HG03196 (cell line): Measurements from ENCODE around the gene IRX4.

ENCODE experiments used
- ATAC-seq: cut with Tn5 transposase; IDR thresholded peaks from one replicate; pipeline ENCODE4 v1.9.1; 2021; ENCODE audit not compliant: unreplicated experiment

The IRX4 gene

GRCh38 chr5:1892685-1893445 is 10.1 kb upstream of the IRX4 start:
- ATAC-seq, result no peak

GRCh38 chr5:1892211-1892610 is 9.5 kb upstream of the IRX4 start:
- no peak for ATAC-seq

DNA sequence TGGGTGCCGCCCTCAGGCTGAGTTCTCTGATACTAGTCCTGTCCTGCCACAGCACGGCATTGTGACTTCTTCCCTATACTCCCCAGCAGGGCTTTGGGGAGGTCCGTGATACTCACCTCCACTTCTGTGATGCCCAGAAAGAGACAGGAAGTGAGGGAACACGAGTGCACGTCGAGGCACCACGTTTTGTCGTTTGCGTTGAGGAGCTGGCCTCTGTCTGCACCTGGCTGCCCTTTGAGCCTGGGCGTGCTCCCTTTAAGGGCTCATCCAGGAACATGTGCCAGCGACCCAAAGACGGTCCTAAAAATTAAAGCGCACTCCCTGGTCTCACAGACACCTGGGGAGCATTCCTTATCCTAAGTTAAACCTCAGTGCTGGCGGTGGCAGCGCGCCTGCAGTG is 8.7 kb upstream of the IRX4 start:
- ATAC-seq, result no peak

- no peak for ATAC-seq
Observed at GRCh38 chr5:1890296-1890695, 7.6 kb upstream of the IRX4 start.

DNA sequence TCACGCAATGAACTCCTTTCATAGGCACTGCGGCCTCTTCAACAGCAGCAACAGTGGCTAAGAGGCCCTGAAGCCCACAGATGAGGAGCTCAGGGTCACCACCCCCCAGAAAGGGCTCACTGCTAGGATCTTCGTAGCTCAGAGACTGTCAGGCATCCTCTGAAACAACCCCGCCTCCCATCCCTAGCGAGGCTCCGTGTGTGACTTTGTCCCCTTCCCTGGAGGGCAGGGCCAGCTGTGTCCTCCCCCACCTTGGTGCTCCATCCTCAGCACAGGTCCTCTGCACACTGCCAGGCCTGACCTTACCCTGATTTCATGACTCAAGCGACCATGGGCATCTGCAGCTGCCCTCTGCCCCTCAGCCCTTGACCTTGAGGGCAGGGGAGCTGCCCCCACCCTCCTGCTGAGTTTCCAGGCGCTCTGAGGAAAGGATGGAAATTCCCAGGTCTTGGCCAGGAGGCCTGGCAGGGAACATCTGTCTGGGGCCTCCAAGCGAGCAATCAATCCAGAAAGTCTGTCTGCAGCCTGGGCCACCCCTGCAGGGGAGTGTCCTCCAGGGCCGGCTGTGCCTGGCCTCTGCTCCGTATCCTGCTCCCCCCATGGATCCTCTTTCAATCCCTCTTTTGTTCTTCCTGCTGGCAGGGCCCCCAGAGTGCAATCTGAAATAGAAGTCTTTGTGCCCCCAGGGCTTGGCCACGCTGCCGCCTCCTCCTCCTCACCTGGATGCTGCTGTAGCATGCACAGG is 6.8 kb upstream of the IRX4 start:
- ATAC-seq, result no peak

DNA sequence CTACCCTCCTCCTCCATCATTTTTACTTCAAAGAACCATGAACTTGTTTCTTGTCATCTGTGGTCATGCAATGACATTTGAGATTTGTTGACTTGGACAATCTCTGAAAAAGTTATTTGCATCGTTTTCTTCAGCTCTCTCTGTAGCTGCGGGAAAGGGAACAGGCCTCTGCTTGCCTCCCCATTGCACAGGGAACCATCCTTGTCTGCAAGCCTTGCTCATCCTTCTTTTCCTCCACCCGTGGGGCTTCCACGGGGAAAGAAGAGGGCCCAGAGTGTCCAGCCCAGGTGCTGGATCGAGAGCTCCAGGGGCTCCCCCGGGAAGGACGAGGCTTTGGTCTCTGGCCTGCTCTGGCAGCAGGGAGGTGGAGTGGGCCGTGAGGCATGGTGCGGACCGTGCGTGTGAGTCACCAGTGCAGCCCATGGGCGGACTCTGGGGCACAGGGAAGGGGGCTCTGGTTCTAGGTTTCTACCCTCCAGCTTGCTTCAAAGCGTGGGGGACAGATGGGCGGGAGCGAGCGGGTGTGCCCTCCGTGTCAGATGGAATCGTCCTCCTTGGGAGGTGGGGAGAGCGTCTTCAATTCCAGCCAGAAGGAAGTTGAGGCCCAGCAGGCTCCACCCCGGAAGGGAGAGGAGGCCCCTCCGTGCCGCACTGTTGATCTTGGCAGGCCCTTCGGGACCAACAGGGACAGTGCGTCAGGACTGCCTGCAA is 6.0 kb upstream of the IRX4 start:
- ATAC-seq, result no peak

GRCh38 chr5:1887588-1888360 is 5.0 kb upstream of the IRX4 start:
- ATAC-seq, result no peak

GRCh38 chr5:1886846-1887587 is 4.3 kb upstream of the IRX4 start:
- no peak for ATAC-seq

- no peak for ATAC-seq
Observed at GRCh38 chr5:1885868-1886845, 3.4 kb upstream of the IRX4 start.

GRCh38 chr5:1885404-1885755 is 2.7 kb upstream of the IRX4 start:
- ATAC-seq, result no peak

DNA sequence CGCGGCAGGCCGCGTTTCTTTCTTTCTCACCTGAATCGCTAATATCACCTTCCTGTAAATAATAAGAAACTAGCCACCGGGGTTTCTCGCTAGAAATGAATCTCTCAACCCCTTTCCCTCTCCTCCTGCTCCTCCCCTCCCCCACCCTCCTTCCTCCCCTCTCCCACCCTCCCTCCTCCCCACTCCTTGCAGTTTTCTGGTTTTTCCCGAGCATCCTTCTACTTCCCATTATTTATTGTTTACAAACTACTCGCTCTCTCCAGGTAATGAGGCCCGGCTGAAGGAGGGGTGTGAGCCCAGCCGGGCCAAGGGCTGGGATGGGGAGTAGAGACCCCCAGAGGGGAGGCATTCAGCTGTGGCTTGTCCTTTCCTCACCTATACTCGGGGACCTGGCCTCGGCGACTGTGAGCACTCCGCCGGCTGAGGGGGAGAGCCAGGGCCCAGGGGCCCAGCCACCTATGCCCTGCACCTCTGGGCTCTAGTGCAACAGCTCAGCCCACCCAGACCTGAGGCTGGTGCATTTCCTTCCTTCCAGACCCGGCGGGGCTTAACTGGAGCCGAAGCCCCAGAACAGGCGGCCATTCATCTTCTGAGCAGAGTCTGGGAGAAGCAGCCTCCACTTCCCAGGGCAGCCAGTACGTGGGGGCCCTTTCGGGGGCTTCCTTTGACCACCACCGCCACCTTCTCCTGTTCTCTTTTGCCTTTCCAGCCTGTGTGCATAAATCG is 2.1 kb upstream of the IRX4 start:
- no peak for ATAC-seq

DNA sequence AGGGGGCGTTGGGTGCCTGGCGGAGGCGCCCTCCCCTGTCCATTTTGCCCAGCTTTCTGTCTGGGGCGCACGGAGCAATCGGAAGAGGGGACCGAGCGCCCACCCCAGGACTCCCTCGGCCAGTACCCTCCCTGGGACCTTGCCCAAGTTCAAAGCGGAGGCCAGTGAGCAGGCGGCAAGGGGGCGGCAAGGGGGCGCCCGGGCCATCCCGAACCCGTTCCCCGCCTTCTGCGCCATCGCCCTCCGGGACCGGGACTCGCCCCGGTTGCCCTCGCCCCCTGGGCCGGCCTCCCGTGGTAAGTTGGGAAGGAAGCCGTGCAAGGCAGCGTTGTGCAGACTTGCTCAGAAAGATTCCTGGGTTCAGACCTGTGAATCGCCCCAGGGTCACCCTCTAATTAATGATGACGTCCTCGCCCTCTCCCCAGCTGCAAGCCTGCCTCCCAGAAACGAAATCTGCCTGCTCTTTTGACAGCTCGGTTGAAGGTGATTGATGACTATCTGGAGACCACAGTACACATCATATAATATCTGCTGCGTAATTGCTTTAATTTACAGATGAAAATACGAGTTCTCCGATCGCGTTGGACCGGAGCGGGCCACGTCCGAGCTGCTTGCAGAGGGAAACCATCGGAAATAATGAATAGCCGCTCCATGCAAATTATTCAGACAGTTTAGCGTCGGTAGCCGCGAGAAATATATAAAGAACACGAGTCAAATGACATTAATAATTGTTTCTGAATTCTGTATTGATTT is 1.4 kb upstream of the IRX4 start:
- no peak for ATAC-seq

GRCh38 chr5:1883120-1883924 is 597 bp upstream of the IRX4 start:
- no peak for ATAC-seq

GRCh38 chr5:1881731-1882336 is 891 bp downstream of the IRX4 start:
- ATAC-seq, result no peak

DNA sequence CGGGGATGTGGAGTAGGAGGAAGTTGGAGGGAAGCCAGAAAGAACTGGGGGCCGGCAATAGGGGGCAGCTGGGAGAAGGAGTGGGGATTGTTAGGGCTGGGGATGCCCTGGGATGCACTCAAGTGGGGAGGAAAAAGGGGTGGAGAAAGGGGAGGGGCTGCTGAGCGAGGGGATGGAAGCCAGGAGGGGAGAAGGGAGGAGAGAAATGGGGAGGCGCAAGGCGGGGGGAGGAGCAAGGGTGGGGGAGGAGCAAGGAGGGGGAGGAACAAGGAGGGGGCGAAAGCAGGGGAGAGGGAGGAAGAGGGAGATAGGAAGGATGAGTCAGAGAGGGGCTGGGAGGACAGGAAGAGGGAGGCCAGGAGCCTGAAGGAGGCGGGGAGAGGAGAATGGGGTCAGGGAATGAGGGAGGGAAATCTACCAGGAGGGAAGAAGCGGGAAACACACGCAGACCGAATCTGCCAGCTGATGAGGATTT is 1.6 kb downstream of the IRX4 start:
- ATAC-seq, result no peak

DNA sequence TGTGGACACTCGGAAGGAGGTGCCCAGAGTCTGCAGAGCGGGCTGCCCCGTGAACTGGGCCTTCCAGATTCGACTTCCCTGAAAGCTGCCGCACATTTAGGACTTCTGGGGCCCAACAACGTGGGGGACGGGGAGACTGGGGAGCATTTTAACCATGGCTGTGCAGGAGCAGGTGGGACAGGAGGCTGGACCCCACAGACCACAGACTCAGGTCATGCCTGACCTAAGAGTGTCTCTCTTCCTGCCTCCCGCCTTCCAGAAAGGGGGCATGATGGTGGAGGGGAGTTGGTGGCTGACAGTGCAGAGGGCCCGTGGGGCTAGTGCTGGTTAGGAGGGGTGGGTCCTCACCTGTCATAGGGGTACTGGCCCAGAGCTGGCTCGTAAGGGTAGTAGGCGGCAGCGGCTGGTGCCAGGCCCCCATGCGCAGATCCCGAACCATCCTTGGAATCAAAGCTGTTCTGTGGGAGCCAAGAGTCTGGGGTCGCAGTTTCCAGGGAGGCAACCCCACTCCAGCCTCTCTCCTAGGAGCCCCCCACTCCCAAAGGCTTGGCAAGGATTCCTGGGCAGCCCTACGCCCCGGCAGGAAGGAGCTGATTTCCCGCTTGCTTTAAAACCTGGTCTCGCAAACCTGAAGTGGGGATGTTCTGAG is 2.2 kb downstream of the IRX4 start:
- no peak for ATAC-seq
